Measurements from ENCODE around the gene RPL37.
"Not testable (repeated sequence)": the region's sequence is repeated elsewhere in the genome, so short reads cannot be mapped to it uniquely, and the experiment has no call there.

RPL37 gene

DNA sequence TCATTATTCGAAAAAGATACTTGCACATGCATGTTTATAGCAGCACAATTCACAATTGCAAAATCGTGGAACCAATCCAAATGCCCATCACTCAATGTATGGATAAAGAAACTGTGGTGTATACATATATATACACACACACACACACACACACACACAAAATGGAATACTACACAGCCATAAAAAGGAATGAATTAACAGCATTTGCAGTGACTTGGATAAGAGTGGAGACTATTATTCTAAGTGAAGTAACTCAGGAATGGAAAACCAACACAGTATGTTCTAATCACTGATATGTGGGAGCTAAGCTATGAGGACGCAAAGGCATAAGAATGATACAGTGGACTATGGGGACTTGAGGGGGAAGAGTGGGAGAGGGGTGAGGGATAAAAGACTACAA, 40.1 kb downstream of the RPL37 start:
- DNase-seq, result not testable (repeated sequence)

DNA sequence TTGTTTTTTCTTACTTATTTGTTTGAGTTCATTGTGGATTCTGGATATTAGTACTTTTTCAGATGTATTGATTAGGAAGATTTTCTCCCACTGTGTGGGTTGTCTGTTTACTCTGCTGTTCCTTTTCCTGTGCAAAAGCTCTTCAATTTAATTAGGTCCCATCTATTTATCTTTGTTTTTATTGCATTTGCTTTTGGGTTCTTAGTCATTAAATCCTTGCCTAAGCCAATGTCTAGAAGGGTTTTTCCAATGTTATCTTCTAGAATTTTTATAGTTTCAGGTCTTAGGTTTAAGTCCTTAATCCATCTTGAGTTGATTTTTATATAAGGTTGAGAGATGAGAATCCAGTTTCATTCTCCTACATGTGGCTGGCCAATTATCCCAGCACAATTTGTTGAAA, 40.7 kb downstream of the RPL37 start:
- not testable (repeated sequence) for DNase-seq

GRCh38 chr5:40792691-40793090, 42.3 kb downstream of the RPL37 start:
- not testable (repeated sequence) for DNase-seq

- DNase-seq, result no peak
Observed at GRCh38 chr5:40791715-40792139, 43.3 kb downstream of the RPL37 start.

DNA sequence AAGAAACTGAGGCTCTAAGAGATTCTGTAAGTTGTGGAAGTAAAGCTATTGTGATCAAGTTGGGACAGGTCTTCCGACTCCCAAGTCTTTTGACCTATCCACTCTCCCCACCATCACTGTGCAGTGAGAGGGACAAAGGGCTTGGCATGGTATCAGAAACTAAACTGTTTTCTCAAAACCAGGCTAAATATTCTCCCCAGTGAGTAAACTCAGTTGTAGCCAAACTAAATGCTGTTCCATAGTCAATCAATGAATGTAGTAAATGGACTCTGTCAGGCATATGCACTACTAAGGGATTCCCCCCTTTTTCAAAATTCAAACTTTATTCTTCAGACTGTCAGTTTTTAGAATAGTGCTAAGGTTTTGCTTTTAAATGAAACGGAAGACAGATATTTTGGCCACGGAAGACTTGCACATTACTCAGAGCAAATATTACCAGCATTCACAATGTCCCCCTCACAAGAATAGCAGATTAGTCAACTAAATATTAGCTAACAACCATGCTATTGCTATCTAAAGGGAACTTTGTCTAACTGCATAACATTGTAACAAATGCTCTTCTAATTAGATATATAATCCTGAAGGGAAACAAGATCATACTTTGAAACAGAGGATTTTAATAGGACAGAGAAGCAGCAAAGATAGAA, 44.0 kb downstream of the RPL37 start:
- no peak for DNase-seq

DNA sequence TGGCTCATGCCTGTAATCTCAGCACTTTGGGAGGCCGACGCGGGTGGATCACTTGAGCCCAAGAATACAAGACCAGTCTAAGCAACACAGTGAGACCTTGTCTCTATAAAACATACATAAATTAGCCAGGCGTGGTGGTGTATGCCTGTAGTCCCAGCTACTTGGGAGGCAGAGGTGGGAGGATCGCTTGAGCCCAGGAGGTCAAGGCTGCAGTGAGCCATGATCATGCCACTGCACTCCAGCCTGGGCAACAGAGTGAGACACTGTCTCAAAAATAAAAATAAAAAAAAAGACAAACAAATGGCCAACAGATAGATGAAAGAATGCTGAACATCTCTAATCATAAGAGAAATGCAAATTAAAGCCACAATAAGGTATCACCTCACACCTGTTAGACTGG, 46.1 kb downstream of the RPL37 start:
- not testable (repeated sequence) for DNase-seq

GRCh38 chr5:40787986-40788385, 47.0 kb downstream of the RPL37 start:
- no peak for DNase-seq

- not testable (repeated sequence) for DNase-seq
Observed at GRCh38 chr5:40786664-40787063, 48.4 kb downstream of the RPL37 start.

GRCh38 chr5:40784916-40785315, 50.1 kb downstream of the RPL37 start:
- no peak for DNase-seq

DNA sequence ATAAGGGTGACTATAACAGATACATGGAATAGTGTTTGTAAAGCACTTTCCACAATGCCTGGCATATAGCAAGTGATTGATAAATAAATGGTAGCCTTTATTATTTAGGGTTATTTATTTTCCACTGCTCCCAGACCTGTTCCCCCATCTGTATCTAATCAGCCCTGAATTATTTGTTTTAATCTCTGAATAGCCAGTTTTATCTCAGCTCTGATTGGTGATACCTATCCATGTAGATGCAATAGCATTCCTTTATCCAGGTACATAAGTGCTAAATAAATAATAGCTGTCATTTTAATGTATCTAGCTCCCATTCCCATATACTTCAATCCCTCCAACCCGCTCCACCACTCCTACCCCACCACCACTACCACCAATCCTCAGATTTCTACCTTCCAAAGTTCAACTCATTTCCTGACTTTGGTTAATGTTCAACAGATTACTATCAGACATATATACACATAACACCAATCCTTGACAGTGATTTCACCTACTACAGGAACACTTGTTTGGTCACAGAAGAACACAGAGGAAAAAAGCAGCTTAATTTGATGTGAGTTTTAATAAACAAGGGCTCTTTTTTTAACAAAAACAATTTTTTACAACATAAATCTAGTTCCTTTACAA, 50.9 kb downstream of the RPL37 start:
- no peak for DNase-seq

DNA sequence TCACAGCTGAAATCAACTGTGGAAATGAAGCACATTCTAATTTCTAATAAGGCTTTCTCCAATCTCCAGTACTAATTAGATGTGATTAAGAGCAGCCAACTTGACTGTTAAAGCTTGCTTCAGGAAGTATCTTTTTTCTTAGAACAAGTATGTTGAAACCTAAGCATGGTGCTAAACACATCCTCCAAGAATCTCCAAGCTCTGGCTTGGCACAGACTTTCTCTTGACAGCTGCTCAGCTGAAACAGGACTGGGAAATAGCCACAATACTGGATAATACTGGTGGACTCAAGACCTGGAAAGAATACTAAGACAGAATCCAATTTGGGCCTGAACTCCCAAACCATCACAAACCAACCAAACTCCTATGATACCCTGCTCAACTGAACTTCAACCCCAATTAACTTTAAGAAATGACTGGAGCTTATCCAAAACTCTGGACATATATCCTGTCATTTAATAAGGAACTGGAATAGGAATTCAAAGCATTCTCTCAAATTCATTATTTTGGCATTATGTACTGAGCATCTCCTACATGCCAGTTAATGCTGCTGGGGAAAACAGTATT, 53.1 kb downstream of the RPL37 start:
- no peak for DNase-seq

DNA sequence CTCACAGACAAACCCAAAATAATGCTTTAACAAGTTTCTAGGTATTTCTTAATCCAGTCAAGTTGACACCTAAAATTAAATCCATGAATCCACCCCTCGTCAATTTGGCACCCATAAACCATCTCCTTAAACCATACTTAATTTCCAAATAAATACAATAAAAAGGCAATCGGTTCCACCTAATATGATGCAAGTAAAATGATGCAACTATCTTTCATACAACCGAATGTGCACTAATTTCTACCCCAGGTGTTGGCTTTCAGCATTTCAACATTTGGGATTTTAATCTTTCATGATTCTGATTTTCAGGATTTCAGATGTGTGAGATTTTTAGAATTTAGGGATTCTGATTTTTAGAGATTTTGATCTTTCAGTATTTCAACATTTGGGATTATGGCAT, 54.2 kb downstream of the RPL37 start:
- DNase-seq, result no peak

DNA sequence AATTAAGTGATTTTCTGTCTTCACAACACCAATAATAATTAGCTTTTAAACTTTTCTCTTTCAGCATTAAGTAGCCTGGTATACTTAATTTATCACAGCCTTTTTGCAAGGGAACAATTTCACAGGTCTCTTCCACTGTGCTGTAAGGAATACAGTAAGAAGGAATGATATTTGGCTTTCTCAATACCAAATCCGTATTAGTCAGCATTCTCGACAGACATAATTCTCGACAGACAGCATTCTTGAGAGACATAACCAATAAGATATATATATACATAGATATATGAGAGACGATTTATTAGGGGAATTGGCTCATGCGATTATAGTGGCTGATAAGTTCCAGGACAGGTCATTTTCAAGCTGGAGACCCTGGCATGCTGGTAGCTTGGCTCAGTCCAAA, 54.8 kb downstream of the RPL37 start:
- no peak for DNase-seq

DNA sequence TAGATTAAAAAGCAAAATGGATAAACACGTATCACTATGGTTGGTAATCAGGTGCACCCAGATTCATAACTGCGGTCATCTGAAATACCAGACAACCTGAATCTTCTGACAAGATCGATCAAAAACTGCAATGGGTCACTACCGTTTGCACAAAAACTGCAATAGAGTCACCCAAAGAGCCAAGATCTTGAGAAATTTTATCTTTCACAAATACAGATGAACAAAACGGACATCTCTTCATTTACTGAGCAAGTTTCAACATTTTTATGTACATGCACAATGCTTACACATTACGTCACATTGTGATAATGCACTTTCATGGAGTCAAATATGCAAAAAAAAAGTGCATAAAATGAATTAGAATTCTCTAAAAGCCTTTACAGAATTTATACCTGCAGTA, 55.5 kb downstream of the RPL37 start:
- DNase-seq, result no peak

DNA sequence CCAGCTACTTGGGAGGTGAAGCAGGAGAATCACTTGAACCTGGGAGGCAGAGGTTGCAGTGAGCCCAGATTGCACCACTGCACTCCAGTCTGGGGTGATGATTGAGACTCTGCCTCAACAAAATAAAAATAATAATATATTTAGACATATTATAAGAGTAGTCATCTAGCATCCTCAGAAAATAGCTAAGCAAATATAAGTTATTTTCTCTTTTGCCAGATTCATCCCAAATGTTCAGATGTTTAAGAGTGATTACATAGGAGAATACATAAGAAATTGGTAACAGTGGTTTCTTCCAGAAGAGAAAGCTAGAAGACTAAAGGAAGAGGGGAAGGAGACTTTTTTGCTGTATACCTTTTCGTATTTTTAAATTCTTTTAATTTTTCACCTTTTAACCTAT, 56.9 kb downstream of the RPL37 start:
- no peak for DNase-seq

- DNase-seq, result no peak
Observed at GRCh38 chr5:40776658-40776977, 58.4 kb downstream of the RPL37 start.

GRCh38 chr5:40775846-40776657, 59.0 kb downstream of the RPL37 start:
- DNase-seq, result no peak
